Kidney epithelial cell (primary cell): ENCODE results near the gene CYP51A1. TPM values are rescaled to one million over a fixed set of nuclear protein-coding genes. Genes with fewer than 3 reads are reported as not detected.
"Not testable (repeated sequence)": the region's sequence is repeated elsewhere in the genome, so short reads cannot be mapped to it uniquely, and the experiment has no call there.

Source experiments
- DNase-seq: peaks from one replicate; pipeline ENCODE4 v3.0.0-alpha.2; 2010; ENCODE audit warnings: low read depth
- H3K27me3 ChIP-seq: 2 replicates; pipeline ENCODE4 v1.6.0; 2011; ENCODE audit warnings: low read length; ENCODE audit not compliant: control insufficient read depth, insufficient read depth
- H3K36me3 ChIP-seq: 2 replicates; pipeline ENCODE4 v1.5.1; 2011; ENCODE audit warnings: low read length; ENCODE audit not compliant: control insufficient read depth, insufficient read depth
- H3K4me3 ChIP-seq: 2 replicates; pipeline ENCODE4 v1.5.1; 2011; ENCODE audit warnings: low read depth, mild to moderate bottlenecking, control low read depth, low read length
- CTCF ChIP-seq: IDR thresholded peaks from 2 replicates; pipeline ENCODE4 v1.5.1; 2011; ENCODE audit warnings: mild to moderate bottlenecking, moderate library complexity, low read length, control low read depth, inconsistent platforms; ENCODE audit not compliant: insufficient read depth, poor library complexity, severe bottlenecking
- total RNA-seq: library from RNA; depleted of rRNA; stranded (reverse); fragments of >200 nt; gene quantifications from 2 replicates; pipeline ENCODE4 v1.2.3, GENCODE V29; 2015

The CYP51A1 gene
- total RNA-seq, 1 donor from 2014 or later = 126 TPM

GRCh38 chr7:92088266-92088665, 46.0 kb downstream of the CYP51A1 start:
- Histone ChIP-seq H3K4me3 (no peak overlapping the region), H3K27me3 (no peaks in the 10 kb centered on the region), H3K36me3 (no peaks in the 10 kb centered on the region)
- no peak for DNase-seq
- no peak for TF ChIP-seq CTCF

GRCh38 chr7:92083922-92084321, 50.4 kb downstream of the CYP51A1 start:
- not testable (repeated sequence) for H3K36me3 ChIP-seq, H3K4me3 ChIP-seq, H3K27me3 ChIP-seq, DNase-seq

GRCh38 chr7:92076509-92076908, 57.8 kb downstream of the CYP51A1 start:
- H3K4me3 ChIP-seq = no peak overlapping the region

GRCh38 chr7:92075455-92076158, 58.7 kb downstream of the CYP51A1 start:
- H3K27me3 ChIP-seq = no peaks in the 10 kb centered on the region
- DNase-seq = no peak
- TF ChIP-seq CTCF = no peak
- no peak overlapping the region for H3K4me3 ChIP-seq
- no peaks in the 10 kb centered on the region for H3K36me3 ChIP-seq

More at GRCh38 chr7:92076509-92076908, 57.8 kb downstream of the CYP51A1 start:
- no peak for DNase-seq
- no peak for TF ChIP-seq CTCF
- H3K36me3 ChIP-seq = no peaks in the 10 kb centered on the region
- no peaks in the 10 kb centered on the region for H3K27me3 ChIP-seq

- no peak for DNase-seq
- H3K4me3 ChIP-seq = no peak overlapping the region
- TF ChIP-seq CTCF = no peak
- H3K36me3 ChIP-seq = no peaks in the 10 kb centered on the region
- H3K27me3 ChIP-seq = no peaks in the 10 kb centered on the region
Observed at GRCh38 chr7:92072708-92073107, 61.6 kb downstream of the CYP51A1 start.

GRCh38 chr7:92072121-92072520, 62.2 kb downstream of the CYP51A1 start:
- H3K36me3 ChIP-seq = peaks cover 2% of the 10 kb centered on the region
- no peak for DNase-seq
- TF ChIP-seq CTCF = no peak
- no peak overlapping the region for H3K4me3 ChIP-seq
- H3K27me3 ChIP-seq = no peaks in the 10 kb centered on the region
